Colonic mucosa (tissue), 4 donors: ENCODE results near the gene GPR156. TPM values are rescaled to one million over a fixed set of nuclear protein-coding genes. Genes with fewer than 3 reads are reported as not detected.

Experiments
- DNase-seq: peaks from one replicate; pipeline ENCODE4 v3.0.0-alpha.2; 2020
- H3K27ac ChIP-seq: fragments of 200-600 bp; one replicate; pipeline ENCODE4 v1.8.0; 2021
- H3K27me3 ChIP-seq: fragments of 200-600 bp; one replicate; pipeline ENCODE4 v1.8.0; 2021
- H3K36me3 ChIP-seq: fragments of 200-600 bp; one replicate; pipeline ENCODE4 v1.8.0; 2021
- H3K4me1 ChIP-seq: fragments of 200-600 bp; one replicate; pipeline ENCODE4 v1.8.0; 2021; ENCODE audit warnings: mild to moderate bottlenecking
- H3K4me3 ChIP-seq: fragments of 200-600 bp; one replicate; pipeline ENCODE4 v1.8.0; 2021
- H3K9ac ChIP-seq, 2 donors: one replicate each; pipeline ENCODE4 v1.7.0; 2013; ENCODE audit warnings: control low read depth in 2 of 2, low read depth in 2 of 2, low read length in 2 of 2
- H3K9me3 ChIP-seq: fragments of 200-600 bp; one replicate; pipeline ENCODE4 v1.8.0; 2021
- intact Hi-C: fragments of 100-400 bp; cut with DNase I; formaldehyde crosslinking; loops from one replicate; pipeline ENCODE4 v1.14.1; 2022
- total RNA-seq, 2 donors: library from RNA; stranded (reverse); fragmentation: NEBNext Ultra II Directional in 1 of 2; extraction: Animal tissue kit (Norgen Biotek cat#: 25700) in 1 of 2; gene quantifications; one replicate each; pipeline ENCODE4 v1.2.1, GENCODE V29; 2021
- TF ChIP-seq, protein P1 (sequence below): fragments of 200-600 bp; IDR thresholded peaks from one replicate; pipeline ENCODE4 v1.8.0; 2022; ENCODE audit warnings: antibody characterized with exemption, mild to moderate bottlenecking
- donor health status: healthy.
- donor health status: DM: no; HTN: no; CAD: no.
- donor health status: DM: no; HTN: no; CAD: no.

The GPR156 gene
- total RNA-seq, 2 donors from 2014 or later: 0.07 TPM; not detected in 1

- Histone ChIP-seq H3K9ac (no peak overlapping the region), H3K27me3 (peaks cover 8% of the 10 kb centered on the region), H3K4me3 (no peak overlapping the region), H3K36me3 (no peaks in the 10 kb centered on the region), H3K27ac (no peak overlapping the region), H3K4me1 (no peaks in the 10 kb centered on the region), H3K9me3 (no peaks in the 10 kb centered on the region)
- intact Hi-C loops: no loop called here
- DNase-seq: no peak
- TF ChIP-seq, protein P1, sequence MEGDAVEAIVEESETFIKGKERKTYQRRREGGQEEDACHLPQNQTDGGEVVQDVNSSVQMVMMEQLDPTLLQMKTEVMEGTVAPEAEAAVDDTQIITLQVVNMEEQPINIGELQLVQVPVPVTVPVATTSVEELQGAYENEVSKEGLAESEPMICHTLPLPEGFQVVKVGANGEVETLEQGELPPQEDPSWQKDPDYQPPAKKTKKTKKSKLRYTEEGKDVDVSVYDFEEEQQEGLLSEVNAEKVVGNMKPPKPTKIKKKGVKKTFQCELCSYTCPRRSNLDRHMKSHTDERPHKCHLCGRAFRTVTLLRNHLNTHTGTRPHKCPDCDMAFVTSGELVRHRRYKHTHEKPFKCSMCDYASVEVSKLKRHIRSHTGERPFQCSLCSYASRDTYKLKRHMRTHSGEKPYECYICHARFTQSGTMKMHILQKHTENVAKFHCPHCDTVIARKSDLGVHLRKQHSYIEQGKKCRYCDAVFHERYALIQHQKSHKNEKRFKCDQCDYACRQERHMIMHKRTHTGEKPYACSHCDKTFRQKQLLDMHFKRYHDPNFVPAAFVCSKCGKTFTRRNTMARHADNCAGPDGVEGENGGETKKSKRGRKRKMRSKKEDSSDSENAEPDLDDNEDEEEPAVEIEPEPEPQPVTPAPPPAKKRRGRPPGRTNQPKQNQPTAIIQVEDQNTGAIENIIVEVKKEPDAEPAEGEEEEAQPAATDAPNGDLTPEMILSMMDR: no peak
These were observed 3.8 kb downstream of the GPR156 start for GRCh38 chr3:120281261-120281660.

- Histone ChIP-seq H3K9me3 (no peaks in the 10 kb centered on the region), H3K9ac (no peak overlapping the region), H3K27ac (no peak overlapping the region), H3K36me3 (no peaks in the 10 kb centered on the region), H3K4me1 (no peaks in the 10 kb centered on the region), H3K4me3 (no peak overlapping the region), H3K27me3 (peaks cover 8% of the 10 kb centered on the region)
- DNase-seq: no peak
- intact Hi-C loops: no loop called here
- TF ChIP-seq, protein P1: no peak
These were observed 4.5 kb downstream of the GPR156 start for GRCh38 chr3:120280566-120280965.

GRCh38 chr3:120280026-120280425 is 5.0 kb downstream of the GPR156 start:
- intact Hi-C loops: no loop called here
- Histone ChIP-seq H3K9ac (no peak overlapping the region), H3K9me3 (no peaks in the 10 kb centered on the region), H3K4me1 (no peaks in the 10 kb centered on the region), H3K27me3 (peaks cover 3% of the 10 kb centered on the region), H3K4me3 (no peak overlapping the region), H3K27ac (no peak overlapping the region), H3K36me3 (no peaks in the 10 kb centered on the region)
- TF ChIP-seq, protein P1: no peak
- no peak for DNase-seq

DNA sequence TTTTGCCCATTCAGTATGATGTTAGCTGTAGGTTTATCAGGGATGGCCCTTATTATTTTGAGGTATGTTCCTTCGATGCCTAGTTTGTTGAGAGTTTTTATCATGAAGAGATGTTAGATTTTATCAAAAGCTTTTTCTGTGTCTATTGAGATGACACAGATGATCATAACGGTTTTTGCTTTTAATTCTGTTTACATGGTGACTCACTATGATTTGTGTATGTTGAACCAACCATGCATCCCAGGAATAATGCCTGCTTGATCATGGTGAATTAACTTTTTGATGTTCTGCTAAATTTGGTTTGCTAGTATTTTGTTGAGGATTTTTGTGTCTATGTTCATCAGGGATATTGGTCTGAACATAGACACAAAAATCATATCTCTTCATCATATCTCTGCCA is 8.3 kb downstream of the GPR156 start:
- Histone ChIP-seq H3K9ac (no peak overlapping the region), H3K4me3 (no peak overlapping the region), H3K27me3 (no peaks in the 10 kb centered on the region), H3K9me3 (no peaks in the 10 kb centered on the region), H3K4me1 (no peaks in the 10 kb centered on the region), H3K36me3 (no peaks in the 10 kb centered on the region), H3K27ac (no peak overlapping the region)
- TF ChIP-seq, protein P1: no peak
- intact Hi-C loops: no loop called here
- DNase-seq: no peak

GRCh38 chr3:120275618-120276017 is 9.4 kb downstream of the GPR156 start:
- H3K27me3 ChIP-seq: no peaks in the 10 kb centered on the region
- no peak overlapping the region for H3K4me3 ChIP-seq
- H3K36me3 ChIP-seq: no peaks in the 10 kb centered on the region
- H3K27ac ChIP-seq: no peak overlapping the region
- intact Hi-C loops: no loop called here
- H3K9ac ChIP-seq: no peak overlapping the region
- H3K9me3 ChIP-seq: no peaks in the 10 kb centered on the region
- TF ChIP-seq, protein P1: no peak
- no peak for DNase-seq
- H3K4me1 ChIP-seq: no peaks in the 10 kb centered on the region

GRCh38 chr3:120274739-120275167 is 10.3 kb downstream of the GPR156 start:
- Histone ChIP-seq H3K36me3 (no peaks in the 10 kb centered on the region), H3K4me3 (no peak overlapping the region), H3K4me1 (no peaks in the 10 kb centered on the region), H3K27ac (no peak overlapping the region), H3K9me3 (no peaks in the 10 kb centered on the region), H3K9ac (no peak overlapping the region), H3K27me3 (no peaks in the 10 kb centered on the region)
- DNase-seq: no peak
- TF ChIP-seq, protein P1: no peak
- intact Hi-C loops: no loop called here
